ENCODE data around the gene RPL12.

GRCh38 chr9:127451608-127451857 is 327 bp upstream of the RPL12 start:
- TF ChIP-seq JUND (IDR thresholded peaks at IDR 0.05) (no peak), EGR1 (IDR thresholded peaks at IDR 0.05; ENCODE audit: low read depth in 2 of 2) (no peak), CTCF (IDR thresholded peaks at IDR 0.05; ENCODE audit: low read depth, low read length, missing input control) (no peak), SP1 (IDR thresholded peaks at IDR 0.05) (no peak), MAX (IDR thresholded peaks at IDR 0.05) (no peak)
